Stimulated activated CD4-positive, alpha-beta T cell treated with anti-CD3 and anti-CD28 coated beads, Interleukin-12 subunit alpha, Interleukin-12 subunit beta, amount 100 ng/mL, for 4 hours (primary cell): ENCODE measurements around the gene SLC38A5.

Experiments used
- DNase-seq: peaks from one replicate; pipeline ENCODE4 v3.0.0-alpha.2; 2020

The SLC38A5 gene

DNA sequence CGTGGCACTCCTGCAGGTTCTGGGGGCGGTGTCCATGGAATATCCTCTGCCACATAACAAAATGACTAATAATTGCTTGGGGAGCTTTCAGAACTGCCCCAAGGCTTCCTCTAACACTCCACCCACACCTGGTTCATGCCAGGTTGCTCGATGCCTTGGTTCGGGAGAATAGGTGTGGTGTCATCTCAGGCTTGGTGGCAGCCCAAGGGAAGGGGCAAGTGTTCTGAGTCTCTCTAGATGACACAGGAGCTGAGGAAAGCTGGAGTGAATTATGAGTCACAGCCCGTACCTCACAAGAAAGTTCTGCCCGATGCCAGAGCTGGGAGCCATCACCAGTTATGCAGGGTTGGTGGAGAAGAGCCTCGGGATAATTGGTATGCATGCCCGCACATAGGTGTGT lies 20.6 kb upstream of the SLC38A5 start:
- no peak for DNase-seq

DNA sequence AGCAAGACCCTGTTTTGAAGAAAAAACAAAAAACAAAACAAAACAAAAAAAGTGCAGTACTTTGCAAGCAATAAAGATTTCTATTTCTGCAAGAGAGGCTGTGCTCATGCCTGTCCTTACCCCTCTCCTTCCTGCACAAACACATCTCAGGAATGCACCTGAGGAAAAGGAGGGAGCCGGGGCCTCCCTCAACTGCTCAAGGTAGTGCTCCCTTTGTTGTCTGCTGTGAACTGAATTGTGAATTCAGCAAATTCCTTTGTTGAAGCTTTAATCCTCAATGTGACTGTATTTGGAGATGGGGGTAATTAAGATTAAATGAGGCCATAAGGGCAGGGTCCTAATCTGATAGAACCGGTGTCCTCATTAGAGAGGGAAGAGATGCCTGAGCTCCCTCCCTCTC lies 19.8 kb upstream of the SLC38A5 start:
- DNase-seq, result no peak

DNA sequence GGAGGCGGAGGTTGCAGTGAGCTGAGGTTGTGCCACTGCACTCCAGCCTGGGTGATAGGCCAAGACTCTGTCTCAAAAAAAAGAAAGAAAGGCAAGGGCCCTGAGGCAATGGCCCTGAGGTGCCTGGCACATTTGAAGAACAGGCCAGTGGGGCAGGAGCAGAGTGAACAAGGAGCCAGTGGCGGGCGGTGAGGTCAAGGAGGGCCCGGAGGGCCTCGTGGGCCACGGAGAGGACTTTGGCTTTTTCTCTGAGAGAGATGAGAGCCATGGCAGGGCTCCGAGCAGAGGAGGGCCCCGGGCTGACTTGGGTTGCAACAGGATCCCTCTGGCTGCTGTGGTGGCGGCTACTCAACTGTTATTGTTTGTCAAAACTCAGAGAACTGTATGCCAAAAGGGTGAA lies 19.2 kb upstream of the SLC38A5 start:
- DNase-seq, result no peak

GRCh38 chrX:48488034-48488433 lies 18.0 kb upstream of the SLC38A5 start:
- DNase-seq, result no peak

DNA sequence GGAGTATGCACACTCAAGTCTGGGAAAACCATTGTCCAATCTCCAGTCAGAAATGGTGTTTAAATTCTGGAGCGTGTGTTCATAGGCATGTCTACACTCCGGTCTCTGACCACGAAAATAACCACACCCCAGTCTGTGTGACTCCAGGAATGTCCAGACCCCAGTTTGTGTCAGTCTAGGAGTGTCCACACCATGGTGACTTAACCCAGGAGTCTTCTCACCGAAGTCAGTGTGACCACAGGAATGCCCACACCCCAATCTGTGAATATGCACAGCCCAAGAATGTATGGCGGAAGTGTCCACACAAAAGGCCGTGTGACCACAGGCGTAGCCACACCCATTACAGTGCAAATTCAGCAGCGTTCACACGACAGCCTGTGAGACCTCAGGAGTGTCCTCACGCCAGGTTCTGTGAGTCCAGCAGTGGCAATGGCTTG lies 17.3 kb upstream of the SLC38A5 start:
- DNase-seq, result no peak

DNA sequence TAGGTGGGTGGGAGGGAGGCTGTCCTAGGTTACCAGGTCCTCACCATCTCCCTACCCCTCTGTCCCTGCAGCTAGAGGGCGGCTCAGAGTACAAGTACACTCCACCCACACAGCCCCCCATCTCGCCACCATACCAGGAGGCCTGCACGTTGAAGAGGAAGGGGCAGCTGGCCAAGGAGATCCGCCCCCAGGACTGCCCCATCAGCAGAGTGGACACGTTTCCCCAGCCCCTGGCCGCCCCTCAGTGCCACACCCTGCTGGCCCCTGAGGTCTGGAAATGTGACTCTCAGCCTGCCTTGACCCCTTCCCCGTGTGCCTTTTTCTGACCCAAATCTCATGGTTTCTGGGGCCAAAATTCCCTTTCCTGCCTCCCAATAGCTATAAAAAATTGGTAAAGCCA lies 12.5 kb upstream of the SLC38A5 start:
- DNase-seq, result no peak

- DNase-seq, result no peak
Observed at GRCh38 chrX:48480583-48480982, 10.5 kb upstream of the SLC38A5 start.

GRCh38 chrX:48480142-48480541 lies 10.1 kb upstream of the SLC38A5 start:
- no peak for DNase-seq

DNA sequence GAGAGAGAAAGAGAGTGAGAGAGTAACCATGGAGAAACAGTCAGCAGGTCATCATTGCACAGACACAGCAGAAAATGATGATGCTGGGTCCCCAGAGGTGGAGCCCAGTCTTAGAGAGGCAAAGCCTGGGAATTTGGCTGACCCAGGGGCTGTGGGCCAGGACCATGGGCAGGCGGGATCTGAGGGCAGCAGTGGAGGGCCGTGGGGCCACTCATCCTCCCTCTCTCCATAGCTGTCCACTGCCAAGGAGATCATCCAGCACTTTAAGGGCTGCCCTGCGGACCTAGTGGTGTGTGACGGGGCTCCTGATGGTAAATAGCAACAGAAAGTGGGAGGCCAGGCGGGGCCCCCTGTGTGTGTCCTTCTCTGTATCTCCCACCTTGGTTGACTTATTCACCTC lies 8.7 kb upstream of the SLC38A5 start:
- DNase-seq, result no peak

- no peak for DNase-seq
Observed at GRCh38 chrX:48477960-48478755, 8.1 kb upstream of the SLC38A5 start.

GRCh38 chrX:48476919-48477318 lies 6.9 kb upstream of the SLC38A5 start:
- no peak for DNase-seq

- peak; percentile 75 for DNase-seq
Observed at GRCh38 chrX:48475774-48476577, 5.9 kb upstream of the SLC38A5 start, which contains the start of gene FTSJ1. TSS of gene FTSJ1 (plus strand) at chrX:48476199. CDS start at chrX:48478048, 1,849 bp downstream.

DNA sequence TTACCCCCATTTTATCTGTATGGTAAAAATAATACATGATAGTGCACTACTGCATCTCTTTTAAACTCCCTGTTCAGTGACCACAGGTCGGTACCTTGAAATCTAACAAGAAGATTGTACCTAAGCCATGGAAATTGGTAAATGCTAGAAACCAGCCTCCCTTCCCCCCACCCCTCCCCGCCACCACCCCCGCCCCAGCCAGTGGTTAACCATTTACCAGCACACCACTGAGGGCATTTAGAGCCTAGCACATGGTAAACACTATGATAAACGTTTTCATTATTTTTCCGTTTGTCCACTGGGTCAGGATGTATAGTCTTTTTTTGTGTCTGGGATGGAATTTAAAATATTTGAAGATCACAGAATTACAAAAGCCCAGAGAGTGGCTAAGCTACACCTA lies 5.2 kb upstream of the SLC38A5 start:
- DNase-seq, result no peak

- DNase-seq, result no peak
Observed at GRCh38 chrX:48474581-48474980, 4.5 kb upstream of the SLC38A5 start.

GRCh38 chrX:48474127-48474526 lies 4.1 kb upstream of the SLC38A5 start:
- no peak for DNase-seq

DNA sequence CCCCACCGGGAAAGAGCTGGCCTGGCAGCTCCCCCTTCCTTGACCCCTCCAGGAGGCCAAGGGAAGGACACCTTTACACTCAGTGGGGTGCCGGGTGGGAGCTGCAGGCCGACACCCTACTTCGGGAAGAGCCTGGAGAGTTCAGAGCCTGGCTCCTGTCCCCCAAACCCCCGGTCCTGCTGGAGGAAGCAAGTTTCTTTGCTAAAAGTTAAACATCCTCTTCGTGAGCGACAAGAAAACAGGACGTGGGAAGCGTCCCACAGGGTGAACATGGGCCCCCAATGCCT lies 3.6 kb upstream of the SLC38A5 start:
- DNase-seq, result no peak

GRCh38 chrX:48472851-48473703 lies 3.0 kb upstream of the SLC38A5 start:
- DNase-seq, result no peak

DNA sequence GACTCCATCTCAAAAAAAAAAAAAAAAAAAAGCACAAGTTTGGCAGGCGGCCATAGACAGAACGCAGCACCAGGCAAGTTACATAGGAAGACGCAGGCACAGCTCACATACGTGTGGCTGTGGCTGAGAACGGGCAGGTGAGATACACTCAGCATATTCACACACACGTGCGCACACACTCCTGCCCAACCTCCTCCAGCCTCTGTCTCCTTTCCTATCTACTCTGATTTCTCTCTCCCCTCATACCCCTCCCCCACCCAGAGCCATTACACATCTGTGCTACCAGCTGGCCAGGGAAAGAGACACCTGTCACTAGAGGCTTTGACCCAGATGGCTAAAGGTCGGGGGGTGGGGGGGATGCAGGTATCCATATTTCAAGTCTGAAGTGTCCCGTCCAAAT lies 2.2 kb upstream of the SLC38A5 start:
- no peak for DNase-seq

DNA sequence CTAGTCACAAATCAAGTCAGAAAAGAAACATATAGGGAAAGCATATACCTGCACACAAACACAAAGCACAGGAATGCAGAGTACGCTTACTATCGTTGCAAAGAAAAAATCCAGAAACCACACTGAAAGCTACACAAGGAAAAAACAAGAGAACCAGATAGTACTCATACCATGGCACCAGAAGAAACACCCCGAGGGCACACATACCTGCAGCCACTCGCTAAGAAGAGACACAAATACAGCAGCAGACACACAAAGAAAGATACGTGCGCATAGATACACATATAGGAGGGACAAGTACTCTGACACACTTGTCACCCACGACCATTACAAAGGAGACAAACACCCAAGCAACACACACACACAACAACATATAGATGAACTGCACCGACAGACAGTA lies 1.4 kb upstream of the SLC38A5 start:
- no peak for DNase-seq

DNA sequence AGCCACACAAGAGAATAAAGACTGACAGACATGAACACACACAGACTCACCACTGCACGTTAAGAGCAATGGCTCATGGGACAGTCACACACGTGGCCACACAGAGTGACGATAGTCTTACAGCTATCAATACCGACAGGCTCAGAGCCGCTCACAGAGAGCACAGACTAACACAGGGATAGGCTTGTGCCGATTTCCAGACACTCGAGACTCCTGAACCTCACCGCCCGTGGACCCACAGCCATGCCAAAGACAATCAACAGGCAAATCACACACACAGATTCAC lies 716 bp upstream of the SLC38A5 start:
- no peak for DNase-seq

DNA sequence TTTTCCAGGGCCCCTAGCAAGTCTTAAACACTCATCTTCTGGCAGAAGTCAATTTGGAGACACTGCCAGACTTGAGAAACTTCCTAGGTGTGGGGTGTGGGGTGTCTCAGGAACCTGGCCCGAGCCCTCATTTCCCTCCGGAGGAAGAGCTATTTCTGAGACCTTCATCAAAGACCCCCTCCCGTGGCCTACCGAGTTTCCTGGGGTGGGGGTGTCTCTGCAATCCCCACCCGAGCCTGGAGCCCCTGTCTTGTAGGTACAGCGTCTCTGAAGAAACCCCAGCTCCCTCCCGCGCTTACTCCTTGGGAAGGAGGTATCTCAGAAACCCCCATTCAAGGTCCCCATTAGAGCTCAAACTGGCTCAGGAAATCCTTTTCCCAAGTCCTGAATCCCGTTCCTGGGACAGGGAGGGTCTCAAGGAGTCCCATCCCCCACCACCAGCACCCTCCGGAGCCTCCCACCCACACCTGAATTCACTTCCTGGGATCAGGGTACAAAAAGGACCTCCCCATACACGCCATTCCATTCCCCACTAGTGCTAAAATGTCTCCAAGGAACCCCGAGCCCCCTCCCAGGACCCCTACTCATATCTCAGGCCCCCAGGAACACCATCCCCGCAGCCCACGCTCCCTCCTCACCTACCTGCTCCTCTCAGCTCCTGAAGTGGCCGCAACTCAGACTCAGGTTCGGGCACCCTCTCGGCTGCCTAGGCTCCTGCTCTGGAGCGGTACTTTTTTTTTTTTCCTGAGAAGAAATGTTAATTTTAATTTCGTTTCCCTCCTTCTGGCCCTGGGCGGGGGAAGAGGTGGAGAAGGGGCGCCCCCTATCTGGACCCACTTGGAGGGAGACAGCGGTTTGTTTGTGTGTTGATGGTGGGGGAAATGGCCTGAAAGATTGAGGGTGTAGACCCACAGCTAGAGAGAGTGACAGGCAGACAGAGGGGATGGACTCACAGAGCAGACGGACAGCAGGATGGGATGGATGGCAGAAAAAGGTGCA lies 1.1 kb downstream of the SLC38A5 start:
- peak; percentile 53 for DNase-seq

DNA sequence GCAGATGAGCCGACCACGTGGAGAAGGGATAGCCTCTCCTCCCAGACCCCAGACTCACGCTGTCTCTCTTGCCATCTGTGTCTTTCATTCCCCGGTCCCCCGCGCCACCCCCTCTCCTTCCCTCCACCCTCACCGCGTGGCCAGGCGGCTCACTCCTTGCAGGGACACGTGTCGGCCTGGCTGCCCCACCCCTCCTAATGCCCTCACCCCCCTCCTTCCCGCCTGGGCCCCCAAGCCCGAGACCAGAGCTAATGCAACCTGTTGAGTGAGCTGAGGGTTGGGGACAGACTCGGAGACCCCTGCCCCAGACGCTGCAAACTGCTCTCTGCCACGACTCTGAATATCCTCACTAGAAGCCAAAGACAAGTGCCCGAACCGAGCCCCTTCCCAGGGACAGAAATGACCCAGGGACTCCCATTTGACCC lies 1.8 kb downstream of the SLC38A5 start:
- DNase-seq, result peak; percentile 68
